CD4-positive, alpha-beta T cell treated with Interleukin-4 for 4 hours (primary cell): ENCODE data around the gene RUNX3.
"Not testable (repeated sequence)": the region's sequence is repeated elsewhere in the genome, so short reads cannot be mapped to it uniquely, and the experiment has no call there.

Source experiments
- DNase-seq: peaks from one replicate; pipeline ENCODE4 v3.0.0-alpha.2; 2020

Gene RUNX3

DNA sequence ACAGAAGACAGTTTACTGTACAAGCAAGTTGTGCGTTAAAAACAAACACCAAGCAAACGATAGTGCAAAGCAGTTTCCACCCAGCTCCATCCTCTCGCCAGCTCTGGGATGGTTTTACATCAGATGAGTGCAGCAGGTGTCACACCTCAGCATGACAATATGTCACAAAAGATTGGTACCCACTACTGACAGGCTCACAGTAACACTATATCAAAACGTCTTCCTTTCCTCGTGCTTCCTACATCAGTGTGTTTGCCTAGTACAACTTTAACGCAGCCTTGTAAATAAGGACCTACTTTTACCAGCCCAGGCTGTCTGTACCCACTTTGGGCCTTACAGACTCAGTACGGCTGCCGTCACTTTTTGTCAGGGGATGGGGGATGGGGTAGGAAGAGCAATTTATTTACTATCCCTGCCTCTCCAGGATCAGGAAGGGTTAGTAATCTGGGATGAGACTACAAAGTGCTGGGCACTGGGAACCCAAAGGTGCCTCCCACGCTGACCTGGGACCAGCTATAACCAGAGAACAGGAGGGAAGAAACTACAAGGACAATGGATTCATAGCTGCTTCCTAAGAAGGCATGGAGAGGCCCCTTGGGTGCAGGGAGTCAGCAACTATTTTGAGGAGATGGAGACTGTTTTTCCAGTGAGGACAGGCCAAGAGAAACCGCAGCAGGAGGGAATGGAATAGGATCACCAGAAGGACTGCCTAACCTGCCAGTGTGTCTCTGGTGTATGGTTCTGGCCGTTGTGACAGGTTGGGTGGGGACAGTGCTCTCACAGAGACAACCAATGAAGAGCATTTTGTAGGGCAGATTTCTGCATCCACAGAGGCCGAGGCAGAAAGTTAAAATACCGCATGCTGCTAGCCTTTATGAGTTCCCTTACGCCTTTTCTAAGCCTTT lies 30.2 kb downstream of the RUNX3 start:
- no peak for DNase-seq

- no peak for DNase-seq
Observed at GRCh38 chr1:24898909-24899439, 31.1 kb downstream of the RUNX3 start.

- DNase-seq = peak; percentile 44
Observed at GRCh38 chr1:24898152-24898908, 31.7 kb downstream of the RUNX3 start.

GRCh38 chr1:24897263-24898151 lies 32.6 kb downstream of the RUNX3 start:
- no peak for DNase-seq

DNA sequence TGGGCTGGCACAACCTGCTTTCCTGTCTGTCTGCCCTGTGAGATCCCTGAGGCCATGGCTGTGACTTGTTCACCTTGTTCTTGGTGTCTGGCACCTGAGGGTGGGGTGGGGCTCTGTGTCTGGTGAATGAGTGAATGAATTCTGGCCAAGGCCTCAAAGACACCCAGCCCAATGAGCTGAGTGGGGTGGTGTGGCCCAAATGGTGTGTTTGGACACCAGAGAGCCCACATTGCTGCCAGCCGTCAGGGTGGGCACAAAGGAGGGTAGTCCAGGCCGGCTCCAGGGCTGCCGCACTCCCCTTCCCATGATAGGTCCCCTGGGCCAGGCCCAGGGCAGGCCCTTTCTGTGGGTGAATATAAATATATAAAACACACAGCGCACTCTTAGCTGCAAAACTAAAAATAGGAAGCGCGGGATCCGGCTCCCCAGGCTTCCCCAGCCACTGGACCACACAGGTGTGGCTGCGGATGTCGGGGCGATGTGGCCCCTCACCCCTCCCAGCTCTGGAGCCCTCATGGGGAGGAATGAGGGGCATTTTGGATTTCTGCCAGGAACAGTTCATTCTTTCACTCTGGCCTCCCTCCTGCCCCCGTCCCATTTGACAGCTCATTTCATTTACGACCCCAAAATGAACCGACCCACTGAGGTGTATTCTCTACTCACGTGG lies 33.3 kb downstream of the RUNX3 start:
- DNase-seq = no peak

GRCh38 chr1:24896176-24896575 lies 33.9 kb downstream of the RUNX3 start:
- no peak for DNase-seq

DNA sequence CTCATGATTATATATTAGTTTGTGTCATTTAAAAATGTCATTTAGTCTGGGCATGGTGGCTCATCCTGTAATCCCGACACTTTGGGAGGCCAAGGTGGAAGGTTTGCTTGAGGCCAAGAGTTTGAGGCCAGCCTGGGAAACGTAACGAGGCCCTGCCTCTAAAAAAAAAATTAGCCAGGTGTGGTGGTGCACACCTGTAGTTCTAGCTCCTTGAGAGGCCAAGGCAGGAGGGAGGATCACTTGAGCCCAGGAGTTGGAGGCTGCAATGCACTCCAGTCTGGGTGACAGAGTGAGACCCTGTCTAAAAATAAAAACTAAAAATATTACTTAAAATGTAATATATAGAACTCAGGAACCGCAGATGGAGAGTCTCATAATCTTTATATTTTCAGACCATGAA lies 34.6 kb downstream of the RUNX3 start:
- DNase-seq = no peak

DNA sequence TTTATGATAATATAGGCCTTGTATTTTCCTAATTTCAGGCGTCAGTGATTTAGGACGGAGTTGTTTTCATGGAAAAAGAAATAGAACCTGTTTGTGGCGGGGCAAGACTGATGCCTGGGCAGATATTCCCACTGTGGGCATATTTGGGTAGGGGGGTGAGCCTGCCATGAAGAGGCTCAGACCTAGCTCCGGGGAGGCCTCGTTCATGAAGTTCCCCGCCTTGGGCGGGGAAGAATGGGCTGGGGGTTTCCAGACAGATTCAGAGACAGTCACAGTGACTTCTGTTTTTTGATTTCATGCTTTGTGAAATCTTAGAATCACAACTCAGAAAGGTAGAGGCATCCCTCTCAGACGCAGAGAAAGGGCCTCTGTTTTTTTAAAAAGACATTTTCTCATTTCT lies 36.1 kb downstream of the RUNX3 start:
- DNase-seq = no peak

DNA sequence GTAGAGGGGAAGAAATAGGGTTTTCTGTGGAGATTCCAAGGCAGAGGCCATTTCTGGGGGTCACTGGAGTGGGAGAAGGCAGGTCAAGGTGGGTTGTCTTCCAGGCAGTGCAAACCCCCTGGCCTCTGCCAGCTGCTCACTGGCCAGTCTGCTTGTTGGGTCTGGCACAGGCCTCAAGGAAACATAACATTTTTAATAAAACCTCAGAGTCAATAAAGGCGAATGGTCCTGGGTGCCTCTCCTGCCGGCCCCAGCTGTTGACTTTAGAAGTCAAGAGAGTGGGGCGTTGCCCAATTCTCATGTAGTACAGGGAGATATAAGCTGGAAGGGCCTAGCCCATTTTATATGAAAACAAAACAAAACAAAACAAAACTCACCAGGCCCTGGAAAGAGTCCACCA lies 36.6 kb downstream of the RUNX3 start:
- no peak for DNase-seq

DNA sequence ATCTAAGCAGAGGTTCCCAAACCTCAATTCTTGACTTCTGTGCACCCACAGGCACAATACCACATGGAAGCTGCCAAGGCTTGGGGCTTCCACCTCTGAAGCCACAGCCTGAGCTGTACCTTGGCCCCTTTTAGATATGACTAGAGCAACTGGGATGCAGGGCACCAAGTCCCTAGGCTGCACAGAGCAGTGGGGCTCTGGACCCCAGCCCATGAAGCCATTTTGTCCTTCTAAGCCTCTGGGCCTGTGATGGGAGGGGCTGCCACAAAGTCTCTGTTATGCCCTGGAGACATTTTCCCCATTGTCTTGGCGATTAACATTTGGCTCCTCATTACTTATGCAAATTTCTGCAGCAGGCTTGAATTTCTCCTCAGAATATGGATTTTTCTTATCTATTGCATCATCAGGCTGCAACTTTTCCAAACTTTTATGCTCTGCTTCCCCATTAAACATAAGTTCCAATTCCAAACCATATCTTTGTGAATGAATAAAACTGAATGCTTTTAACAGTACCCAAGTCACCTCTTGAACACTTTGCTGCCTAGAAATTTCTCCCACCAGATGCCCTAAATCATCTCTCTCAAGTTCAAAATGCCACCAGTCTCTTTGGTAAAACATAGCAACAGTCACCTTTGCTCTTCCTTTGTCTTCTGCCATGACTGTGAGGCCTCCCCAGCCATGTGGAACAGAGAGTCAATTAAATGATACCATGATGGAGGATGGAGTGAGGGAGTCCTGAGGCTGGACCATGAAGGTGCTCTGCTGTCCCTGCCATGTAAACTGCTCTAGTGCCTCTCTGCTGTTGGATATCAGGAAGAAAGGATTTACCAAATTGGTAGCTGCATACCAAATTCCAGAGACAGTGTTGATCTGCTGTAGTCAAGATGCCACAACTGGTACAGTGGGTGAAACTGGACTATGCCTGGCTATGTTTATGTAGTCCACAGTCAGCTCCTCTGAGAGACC lies 37.6 kb downstream of the RUNX3 start:
- DNase-seq = no peak

GRCh38 chr1:24891367-24891766 lies 38.7 kb downstream of the RUNX3 start:
- not testable (repeated sequence) for DNase-seq

DNA sequence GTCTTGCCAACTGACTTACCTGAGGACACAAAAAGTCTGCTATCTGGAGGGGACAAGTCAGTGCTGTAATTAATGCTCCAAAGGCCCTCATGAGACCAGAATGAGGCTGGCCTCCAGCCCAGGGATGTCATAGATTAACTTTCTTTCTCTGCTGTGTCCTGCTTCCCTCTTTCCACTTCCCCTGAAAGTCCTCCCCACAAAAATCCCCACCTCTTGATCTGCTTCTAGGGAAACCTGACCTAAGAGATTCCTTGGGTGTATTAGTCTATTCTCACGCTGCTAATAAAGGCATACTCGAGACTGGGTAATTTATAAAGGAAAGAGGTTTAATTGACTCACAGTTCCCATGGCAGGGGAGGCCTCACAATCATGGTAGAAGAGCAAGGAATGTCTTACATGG lies 39.2 kb downstream of the RUNX3 start:
- DNase-seq = no peak

- no peak for DNase-seq
Observed at GRCh38 chr1:24888971-24889676, 41.0 kb downstream of the RUNX3 start.

- DNase-seq = no peak
Observed at GRCh38 chr1:24888061-24888970, 41.8 kb downstream of the RUNX3 start.

GRCh38 chr1:24886241-24886640 lies 43.8 kb downstream of the RUNX3 start:
- no peak for DNase-seq

GRCh38 chr1:24884751-24885150 lies 45.3 kb downstream of the RUNX3 start:
- no peak for DNase-seq

- no peak for DNase-seq
Observed at GRCh38 chr1:24881034-24881433, 49.0 kb downstream of the RUNX3 start.

- no peak for DNase-seq
Observed at GRCh38 chr1:24878775-24879742, 51.0 kb downstream of the RUNX3 start.
